Ascending aorta (tissue), 2 donors: ENCODE data around the gene NT5C2. TPM values are rescaled to one million over a fixed set of nuclear protein-coding genes. Genes with fewer than 3 reads are reported as not detected.
"Not testable (repeated sequence)": the region's sequence is repeated elsewhere in the genome, so short reads cannot be mapped to it uniquely, and the experiment has no call there.

Experiments used
- DNase-seq, 2 donors: peaks; one replicate each; pipeline ENCODE4 v3.0.0-alpha.2; 2019; ENCODE audit warnings: low spot score in 2 of 2
- H3K27ac ChIP-seq, 2 donors: fragments of 200-600 bp; sonication (generic); one replicate each; pipeline ENCODE4 v1.5.1; 2016 to 2017; ENCODE audit warnings: mild to moderate bottlenecking in 1 of 2
- H3K27me3 ChIP-seq: fragments of 200-600 bp; sonication (generic); one replicate; pipeline ENCODE4 v1.5.1; 2017
- H3K36me3 ChIP-seq, 2 donors: fragments of 200-600 bp; sonication (generic); one replicate each; pipeline ENCODE4 v1.5.1; 2016
- H3K4me1 ChIP-seq, 2 donors: fragments of 200-600 bp; sonication (generic); one replicate each; pipeline ENCODE4 v1.5.1; 2016 to 2017; ENCODE audit warnings: mild to moderate bottlenecking in 1 of 2
- H3K4me3 ChIP-seq, 2 donors: fragments of 200-600 bp; sonication (generic); one replicate each; pipeline ENCODE4 v1.5.1; 2016 to 2017; ENCODE audit warnings: mild to moderate bottlenecking in 1 of 2
- H3K9me3 ChIP-seq, 2 donors: fragments of 200-600 bp; sonication (generic); one replicate each; pipeline ENCODE4 v1.5.1; 2016
- CTCF ChIP-seq, 3 experiments: fragments of 200-600 bp in 2 of 3; fragments of 450-650 bp in 1 of 3; sonication (generic) in 2 of 3; IDR thresholded peaks; one replicate each; pipeline ENCODE4 v1.5.1; 2016 to 2019; ENCODE audit warnings: antibody characterized with exemption in 3 of 3, mild to moderate bottlenecking in 1 of 3, moderate library complexity in 1 of 3
- intact Hi-C: fragments of 100-400 bp; cut with DNase I; formaldehyde crosslinking; loops from one replicate; pipeline ENCODE4 v1.15.1; 2023
- total RNA-seq: library from RNA; depleted of rRNA; stranded (reverse); fragments of >200 nt; gene quantifications from one replicate; pipeline ENCODE4 v1.1.0, GENCODE V29; 2016

The NT5C2 gene
- total RNA-seq, 1 donor from 2014 or later = 25.9 TPM

- H3K27ac ChIP-seq = peak overlapping the region; percentile 96 to 99
- DNase-seq = no peak
- no peaks in the 10 kb centered on the region for H3K27me3 ChIP-seq
- H3K4me1 ChIP-seq = peaks cover 4 to 47% of the 10 kb centered on the region in 2 donors
- intact Hi-C loops = loop anchor here (1.0 to 5.0 kb wide), 4 partner anchors 35 to 273 kb away; partner anchors contain the start of gene CNNM2
- H3K4me3 ChIP-seq = peak overlapping the region; percentile 84 to 93
- H3K36me3 ChIP-seq = peaks cover 0 to under 1% of the 10 kb centered on the region in 2 donors
- TF ChIP-seq CTCF (IDR thresholded peaks at IDR 0.05) = no peak
- H3K9me3 ChIP-seq = no peaks in the 10 kb centered on the region
These were observed 1.0 kb downstream of the NT5C2 start for GRCh38 chr10:103192089-103192450.

- not testable (repeated sequence) for DNase-seq, H3K27me3 ChIP-seq, H3K9me3 ChIP-seq, H3K36me3 ChIP-seq
- intact Hi-C loops = loop anchor here (5.0 kb wide), 1 partner anchor 34 kb away; no protein-coding TSS in a partner anchor
- peak overlapping the region; percentile 84 to 93 for H3K4me3 ChIP-seq
- H3K27ac ChIP-seq = peak overlapping the region; percentile 96 to 99
- peaks cover 4 to 49% of the 10 kb centered on the region in 2 donors for H3K4me1 ChIP-seq
These were observed 1.9 kb downstream of the NT5C2 start for GRCh38 chr10:103191198-103191597.

GRCh38 chr10:103188853-103189252 lies 4.2 kb downstream of the NT5C2 start:
- Histone ChIP-seq H3K4me1 (peaks cover 7 to 62% of the 10 kb centered on the region in 2 donors), H3K27me3 (no peaks in the 10 kb centered on the region), H3K27ac (peak overlapping the region in 1 of 2 donors; percentile 67), H3K9me3 (no peaks in the 10 kb centered on the region), H3K36me3 (peaks cover 0 to 4% of the 10 kb centered on the region in 2 donors), H3K4me3 (peak overlapping the region in 1 of 2 donors; percentile 29)
- no peak for TF ChIP-seq CTCF (IDR thresholded peaks at IDR 0.05)
- intact Hi-C loops = no loop called here
- no peak for DNase-seq

- H3K4me1 ChIP-seq = peaks cover 3 to 72% of the 10 kb centered on the region in 2 donors
- H3K36me3 ChIP-seq = peaks cover 0 to 4% of the 10 kb centered on the region in 2 donors
- H3K27me3 ChIP-seq = no peaks in the 10 kb centered on the region
- no peak overlapping the region for H3K4me3 ChIP-seq
- intact Hi-C loops = no loop called here
- DNase-seq = no peak
- peak overlapping the region in 1 of 2 donors; percentile 36 for H3K27ac ChIP-seq
- no peaks in the 10 kb centered on the region for H3K9me3 ChIP-seq
- TF ChIP-seq CTCF (IDR thresholded peaks at IDR 0.05) = no peak
These were observed 6.9 kb downstream of the NT5C2 start for GRCh38 chr10:103186128-103186527.

GRCh38 chr10:103184615-103185014 lies 8.5 kb downstream of the NT5C2 start:
- no peaks in the 10 kb centered on the region for H3K27me3 ChIP-seq
- intact Hi-C loops = no loop called here
- peak overlapping the region; percentile 16 to 30 for H3K4me3 ChIP-seq
- TF ChIP-seq CTCF (IDR thresholded peaks at IDR 0.05) = no peak
- peaks cover 10 to 14% of the 10 kb centered on the region in 2 donors for H3K36me3 ChIP-seq
- no peaks in the 10 kb centered on the region for H3K9me3 ChIP-seq
- no peak for DNase-seq
- H3K4me1 ChIP-seq = peaks cover 3 to 74% of the 10 kb centered on the region in 2 donors
- peak overlapping the region; percentile 44 to 57 for H3K27ac ChIP-seq

- peaks cover 14% of the 10 kb centered on the region in 2 donors for H3K36me3 ChIP-seq
- intact Hi-C loops, H3K27me3 ChIP-seq, H3K9me3 ChIP-seq, DNase-seq: not testable (repeated sequence)
- peaks cover 3 to 73% of the 10 kb centered on the region in 2 donors for H3K4me1 ChIP-seq
- H3K4me3 ChIP-seq = peak overlapping the region in 1 of 2 donors; percentile 30
- H3K27ac ChIP-seq = peak overlapping the region; percentile 44 to 57
These were observed 9.1 kb downstream of the NT5C2 start for GRCh38 chr10:103183991-103184451.
